GM10847 (cell line): ENCODE measurements around the gene WRAP73.

ENCODE experiments used
- POLR2A ChIP-seq: IDR thresholded peaks from 2 replicates; pipeline ENCODE4 v1.6.1; 2011; ENCODE audit not compliant: insufficient read length; ENCODE audit errors: extremely low read depth

WRAP73 gene

GRCh38 chr1:3609016-3609768, 40.7 kb downstream of the WRAP73 start:
- TF ChIP-seq POLR2A: no peak

GRCh38 chr1:3608154-3608553, 41.7 kb downstream of the WRAP73 start:
- no peak for TF ChIP-seq POLR2A

- TF ChIP-seq POLR2A: no peak
Measured at GRCh38 chr1:3607703-3608065, 42.2 kb downstream of the WRAP73 start.

DNA sequence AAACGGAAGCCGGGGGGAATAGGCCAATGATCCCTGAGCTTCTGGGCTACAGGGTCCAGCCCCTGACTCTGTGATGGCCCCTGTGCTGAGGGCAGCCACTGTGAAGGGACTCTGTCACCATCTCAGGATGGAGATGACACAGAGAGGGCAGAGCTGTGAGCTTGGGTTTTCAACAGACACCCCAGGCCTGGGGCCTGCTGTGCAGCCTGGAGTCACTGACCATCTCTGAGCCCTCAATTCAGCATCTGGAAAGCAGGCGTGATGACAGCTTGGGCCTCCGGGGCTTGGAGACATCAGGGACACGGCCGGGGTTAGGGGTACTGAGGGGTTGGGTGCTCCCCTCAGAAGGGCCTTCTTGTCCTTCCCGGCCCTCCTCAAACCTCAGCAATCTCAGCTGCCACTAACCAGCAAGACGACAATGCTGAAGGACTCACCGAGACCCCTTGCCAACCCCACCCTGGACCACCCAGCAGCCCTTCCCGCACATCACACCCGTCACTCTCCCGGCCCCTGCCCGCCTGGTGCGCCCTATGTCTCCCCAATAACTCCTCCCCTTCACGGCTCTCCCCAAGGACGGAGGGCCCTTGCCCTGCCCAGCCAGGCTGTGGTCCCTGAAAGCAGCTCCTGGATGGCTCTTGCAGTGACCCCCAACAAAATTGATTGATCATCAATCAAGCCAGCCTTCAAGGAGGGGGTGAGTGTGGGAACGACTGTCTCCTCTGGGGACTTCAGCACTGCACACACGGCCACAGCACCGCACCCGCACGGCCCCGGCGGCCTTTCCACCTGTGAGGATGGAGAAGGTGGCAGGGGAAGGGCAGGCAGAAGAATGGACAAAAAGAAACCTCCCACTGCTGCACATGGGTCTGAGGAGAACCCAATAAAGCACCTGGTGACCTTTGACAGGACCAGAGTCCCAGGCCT, 42.9 kb downstream of the WRAP73 start:
- no peak for TF ChIP-seq POLR2A

DNA sequence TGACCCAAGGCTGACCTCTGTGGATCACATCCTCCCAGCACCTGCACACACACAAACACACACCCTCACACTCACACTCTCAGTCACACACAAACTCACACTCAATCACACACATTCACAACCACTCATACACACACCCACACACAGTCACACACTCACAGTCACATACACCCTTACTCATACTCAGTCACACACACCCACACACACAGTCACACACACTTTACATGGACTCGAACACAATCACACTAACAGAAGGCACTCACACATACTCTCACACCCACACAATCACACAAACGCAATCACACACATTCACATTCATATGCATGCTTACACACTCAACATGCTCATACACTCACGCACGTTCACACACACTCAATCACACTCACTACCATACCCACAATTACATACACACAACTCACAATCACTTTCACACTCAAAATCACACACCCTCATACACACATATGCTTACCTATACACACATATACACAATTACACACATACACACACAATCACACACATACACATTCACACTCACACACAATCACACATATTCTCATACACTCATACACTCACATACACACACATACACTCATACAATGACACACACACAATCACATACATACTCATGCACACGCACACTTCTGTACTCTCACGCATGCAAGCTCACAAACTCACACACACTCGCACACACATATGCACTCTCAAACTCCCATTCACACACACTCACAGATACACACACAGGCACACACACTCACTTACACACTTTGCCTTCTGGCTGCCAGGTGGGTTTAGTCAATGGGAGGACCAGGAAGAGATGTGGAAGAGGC, 44.7 kb downstream of the WRAP73 start:
- TF ChIP-seq POLR2A: no peak

DNA sequence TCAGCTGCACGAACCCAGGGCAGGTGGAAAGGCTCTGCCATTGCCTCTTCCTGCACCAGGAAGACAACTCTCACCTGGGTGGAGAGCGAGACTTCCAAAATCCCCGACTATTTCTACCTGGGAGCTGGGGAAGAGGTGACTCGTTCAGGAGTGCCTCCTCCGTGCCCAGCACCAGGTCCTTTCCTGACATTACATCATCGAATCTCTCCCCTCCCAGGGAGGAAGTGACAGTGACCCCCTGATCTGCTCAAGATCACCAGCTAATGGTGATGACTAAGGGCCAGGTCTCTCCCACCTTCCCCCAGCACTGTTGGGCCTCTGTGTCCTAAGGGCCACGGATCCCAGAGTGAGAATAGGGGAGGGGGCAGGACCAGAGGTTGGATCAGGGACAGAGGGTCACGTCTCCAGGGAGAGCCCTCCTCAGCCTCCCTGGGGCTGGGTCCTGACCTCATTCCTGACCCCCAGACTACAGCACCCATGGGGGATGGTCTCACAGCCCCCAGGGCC, 45.4 kb downstream of the WRAP73 start:
- TF ChIP-seq POLR2A: no peak

DNA sequence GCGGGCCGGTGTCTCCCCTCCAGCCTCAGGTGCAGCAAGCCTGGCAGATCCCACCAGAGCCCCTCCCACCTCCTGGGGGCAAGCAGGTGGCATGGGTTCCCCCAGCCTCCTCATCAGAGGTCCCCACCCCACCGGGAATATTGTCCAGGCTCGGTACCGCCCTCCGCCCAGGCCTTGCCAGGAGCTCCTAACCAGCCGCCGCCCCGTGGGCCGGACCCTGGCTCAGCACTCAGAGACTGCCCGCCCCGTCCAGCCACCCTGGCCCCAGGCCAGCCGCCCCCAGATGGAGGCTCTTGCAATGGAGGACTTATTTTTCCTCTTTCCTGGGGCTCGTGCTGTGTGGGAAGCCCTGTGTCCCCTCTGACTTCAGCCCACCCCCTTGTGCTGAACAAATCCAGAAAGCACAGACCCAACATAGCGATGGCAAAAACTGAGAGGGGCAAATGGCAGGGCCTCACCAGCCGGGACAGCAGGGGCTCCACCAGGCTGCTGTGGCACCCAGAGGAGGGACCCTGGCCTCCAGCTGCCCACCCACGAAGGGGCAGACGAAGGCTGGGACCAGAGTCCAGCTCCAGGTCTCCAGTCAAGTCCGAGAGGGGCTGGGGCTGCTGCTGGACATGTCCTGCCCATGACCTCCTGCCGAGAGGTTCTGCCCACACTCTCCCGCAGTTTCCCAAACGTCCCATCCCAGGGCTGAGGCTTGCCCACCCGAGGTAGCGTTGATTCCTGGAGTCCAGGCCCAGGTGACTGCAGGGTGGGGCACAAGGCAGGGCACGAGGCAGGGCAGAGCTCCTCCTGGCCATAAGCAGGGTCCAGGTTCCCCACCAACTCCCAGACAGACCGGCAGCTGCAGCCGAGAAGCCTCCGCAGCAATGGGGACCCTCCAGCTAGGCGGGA, 46.1 kb downstream of the WRAP73 start:
- no peak for TF ChIP-seq POLR2A

DNA sequence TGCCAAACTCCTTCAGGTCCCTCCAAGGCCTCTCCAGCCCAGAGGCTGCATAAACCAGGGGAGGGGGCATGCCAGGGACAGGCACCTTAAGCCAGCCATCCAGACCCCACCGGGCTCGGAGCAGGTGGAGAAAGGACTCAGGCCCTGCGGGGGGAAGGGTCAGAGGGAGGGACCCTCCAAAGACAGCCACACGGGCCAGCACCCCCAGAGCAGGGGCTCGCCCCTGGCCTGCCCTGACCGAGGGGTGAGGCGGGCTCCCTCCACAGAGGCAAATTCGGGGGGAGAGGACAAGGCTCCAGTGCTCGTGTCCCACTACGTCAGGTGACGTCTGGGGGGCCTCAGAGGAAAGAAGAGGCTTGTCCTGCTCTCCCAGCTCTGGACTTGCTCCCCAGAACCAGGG, 46.7 kb downstream of the WRAP73 start:
- no peak for TF ChIP-seq POLR2A

- TF ChIP-seq POLR2A: no peak
Measured at GRCh38 chr1:3602375-3602774, 47.5 kb downstream of the WRAP73 start.

DNA sequence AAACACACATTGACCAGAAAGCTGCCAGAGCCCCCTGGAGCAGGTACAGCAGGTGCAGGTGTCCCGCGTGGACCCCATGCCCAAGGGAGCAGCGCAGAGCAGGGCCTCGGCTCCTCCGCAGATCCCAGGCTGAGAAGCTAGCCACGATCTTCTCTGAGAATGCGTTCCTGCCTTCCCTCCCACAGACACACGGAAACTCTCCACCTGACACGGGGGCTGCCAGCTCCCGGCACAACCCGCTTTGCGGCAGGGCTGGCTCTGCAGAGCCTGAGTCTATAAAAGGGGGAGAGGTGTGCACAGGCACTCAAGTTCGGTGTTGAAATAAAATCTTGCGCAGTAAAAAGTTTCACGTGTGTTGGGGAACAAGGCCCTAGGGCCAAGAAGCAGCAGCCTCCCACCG, 48.2 kb downstream of the WRAP73 start:
- TF ChIP-seq POLR2A: no peak

- no peak for TF ChIP-seq POLR2A
Measured at GRCh38 chr1:3600354-3600753, 49.5 kb downstream of the WRAP73 start.

GRCh38 chr1:3599816-3600215, 50.1 kb downstream of the WRAP73 start:
- no peak for TF ChIP-seq POLR2A

GRCh38 chr1:3599286-3599811, 50.6 kb downstream of the WRAP73 start:
- no peak for TF ChIP-seq POLR2A
